ENCODE results near the gene MAPRE3.

MAPRE3 gene

DNA sequence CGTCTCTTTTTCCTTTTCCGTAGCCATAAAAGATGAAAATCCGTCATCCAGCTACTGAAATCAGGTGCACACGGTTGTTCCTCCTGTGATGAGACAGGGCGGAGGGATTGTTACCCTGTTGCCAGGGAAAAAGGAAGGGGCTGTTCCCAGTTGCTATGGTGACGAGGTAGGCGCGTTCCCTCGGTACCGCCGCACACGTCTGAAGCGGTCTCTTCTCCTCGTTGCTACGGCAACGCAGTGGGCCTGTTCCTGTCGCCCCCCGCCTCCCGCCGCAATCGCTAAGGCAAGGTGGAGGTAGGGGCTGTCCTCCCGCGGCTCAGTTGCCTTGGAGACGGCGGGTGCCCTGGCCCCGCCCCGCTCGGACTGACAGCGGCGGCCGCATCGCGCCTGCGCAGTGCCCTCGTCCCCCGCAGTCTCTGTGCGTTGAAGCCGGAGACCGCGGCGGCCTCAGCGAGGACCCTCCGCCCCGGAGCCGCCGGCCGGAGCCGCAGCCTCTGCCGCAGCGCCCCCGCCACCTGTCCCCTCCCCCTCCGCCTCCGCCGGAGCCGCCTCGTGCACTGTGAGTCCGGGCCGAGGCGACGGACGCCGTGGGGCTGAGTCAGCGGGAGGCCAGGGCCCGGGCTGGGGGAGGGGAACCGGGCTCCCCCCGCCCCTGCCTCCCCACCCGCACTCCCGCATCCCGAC lies at the start of gene MAPRE3:
Gene MAPRE3, plus strand, starts transcription at position 394 of the 684 bp plus-strand sequence. CDS start 51,582 bp downstream, outside the sequence.
- TF ChIP-seq OSR1 (CRISPR knock-in tag; IDR thresholded peaks at IDR 0.05) (no peak), ZNF70 (CRISPR knock-in tag; IDR thresholded peaks at IDR 0.05) (no peak), TSHZ2 (CRISPR knock-in tag; IDR thresholded peaks at IDR 0.05) (no peak), ARNTL (CRISPR knock-in tag; IDR thresholded peaks at IDR 0.05; ENCODE audit: borderline replicate concordance, low read depth) (no peak), ZNF565 (CRISPR knock-in tag; conservative IDR thresholded peaks at IDR 0.05; ENCODE audit: low read depth) (no peak), GLIS3 (CRISPR knock-in tag; IDR thresholded peaks at IDR 0.05) (no peak), CSDC2 (CRISPR knock-in tag; IDR thresholded peaks at IDR 0.05) (no peak)
- ATAC-seq: peak; percentile 94

- no peak for TF ChIP-seq ZNF70 (CRISPR knock-in tag; IDR thresholded peaks at IDR 0.05)
- TF ChIP-seq ZC3H10 (CRISPR knock-in tag; IDR thresholded peaks at IDR 0.05): no peak
- TF ChIP-seq PPARA (CRISPR knock-in tag; IDR thresholded peaks at IDR 0.05; ENCODE audit: borderline replicate concordance): no peak
- TF ChIP-seq SNAI2 (CRISPR knock-in tag; IDR thresholded peaks at IDR 0.05): no peak
- no peak for TF ChIP-seq RARB (CRISPR knock-in tag; IDR thresholded peaks at IDR 0.05)
- TF ChIP-seq GLIS3 (CRISPR knock-in tag; IDR thresholded peaks at IDR 0.05): no peak
- no peak for TF ChIP-seq CSDC2 (CRISPR knock-in tag; IDR thresholded peaks at IDR 0.05)
- TF ChIP-seq ARNTL (CRISPR knock-in tag; IDR thresholded peaks at IDR 0.05; ENCODE audit: borderline replicate concordance, low read depth): no peak
- no peak for TF ChIP-seq TCF4 (CRISPR knock-in tag; IDR thresholded peaks at IDR 0.05; ENCODE audit: borderline replicate concordance)
- no peak for TF ChIP-seq ZFP30 (CRISPR knock-in tag; IDR thresholded peaks at IDR 0.05)
- no peak for TF ChIP-seq POU6F1 (CRISPR knock-in tag; IDR thresholded peaks at IDR 0.05; ENCODE audit: borderline replicate concordance, low read depth)
- TF ChIP-seq TOX (CRISPR knock-in tag; IDR thresholded peaks at IDR 0.05; ENCODE audit: borderline replicate concordance): no peak
- TF ChIP-seq ESRRG (CRISPR knock-in tag; IDR thresholded peaks at IDR 0.05): no peak
- TF ChIP-seq PATZ1 (CRISPR knock-in tag; IDR thresholded peaks at IDR 0.05; ENCODE audit: borderline replicate concordance): no peak
- no peak for TF ChIP-seq ZFP3 (CRISPR knock-in tag; IDR thresholded peaks at IDR 0.05)
- no peak for TF ChIP-seq OSR1 (CRISPR knock-in tag; IDR thresholded peaks at IDR 0.05)
- TF ChIP-seq ZNF565 (CRISPR knock-in tag; conservative IDR thresholded peaks at IDR 0.05; ENCODE audit: low read depth): no peak
- TF ChIP-seq, protein P1, sequence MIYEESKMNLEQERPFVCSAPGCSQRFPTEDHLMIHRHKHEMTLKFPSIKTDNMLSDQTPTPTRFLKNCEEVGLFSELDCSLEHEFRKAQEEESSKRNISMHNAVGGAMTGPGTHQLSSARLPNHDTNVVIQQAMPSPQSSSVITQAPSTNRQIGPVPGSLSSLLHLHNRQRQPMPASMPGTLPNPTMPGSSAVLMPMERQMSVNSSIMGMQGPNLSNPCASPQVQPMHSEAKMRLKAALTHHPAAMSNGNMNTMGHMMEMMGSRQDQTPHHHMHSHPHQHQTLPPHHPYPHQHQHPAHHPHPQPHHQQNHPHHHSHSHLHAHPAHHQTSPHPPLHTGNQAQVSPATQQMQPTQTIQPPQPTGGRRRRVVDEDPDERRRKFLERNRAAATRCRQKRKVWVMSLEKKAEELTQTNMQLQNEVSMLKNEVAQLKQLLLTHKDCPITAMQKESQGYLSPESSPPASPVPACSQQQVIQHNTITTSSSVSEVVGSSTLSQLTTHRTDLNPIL (CRISPR knock-in tag; IDR thresholded peaks at IDR 0.05; ENCODE audit: low read depth): no peak
- no peak for TF ChIP-seq TSHZ2 (CRISPR knock-in tag; IDR thresholded peaks at IDR 0.05)
- ATAC-seq: no peak
These were observed 49.1 kb upstream of the MAPRE3 start for GRCh38 chr2:26921323-26921722.

Data from SK-N-SH treated with all-trans-retinoic acid at 6 μM for 48 hours (cell line).